Adrenal gland (tissue), 5 donors: ENCODE results near the gene PCYOX1L.

Experiments used
- CTCF ChIP-seq, 6 experiments: fragments of 450-650 bp in 4 of 6; fragments of 200-600 bp in 2 of 6; sonication (generic) in 1 of 6; IDR thresholded peaks; 1 replicate in 5 of 6; 2 replicates in 1 of 6; pipeline versions ENCODE4 v1.5.1 to v1.8.0; 2016 to 2021; ENCODE audit warnings: antibody characterized with exemption in 6 of 6, mild to moderate bottlenecking in 2 of 6, moderate library complexity in 1 of 6
- POLR2A ChIP-seq, 2 donors: fragments of 450-650 bp; IDR thresholded peaks; one replicate each; pipeline ENCODE4 v1.6.1; 2017; ENCODE audit warnings: antibody characterized with exemption in 2 of 2, mild to moderate bottlenecking in 2 of 2, moderate library complexity in 1 of 2
- donor health status: DM: no; HTN: no; CAD: no.

GRCh38 chr5:149379818-149380374, 22.1 kb downstream of the PCYOX1L start:
- no peak for TF ChIP-seq CTCF (IDR thresholded peaks at IDR 0.05)
- no peak for TF ChIP-seq POLR2A (IDR thresholded peaks at IDR 0.05)
